Endodermal cell (in vitro differentiated cells): Measurements from ENCODE around the gene ZFP69. TPM values are rescaled to one million over a fixed set of nuclear protein-coding genes. Genes with fewer than 3 reads are reported as not detected.

ENCODE experiments used
- DNase-seq: peaks from one replicate; pipeline ENCODE4 v3.0.0-alpha.2; 2017
- H3K27ac ChIP-seq: 2 replicates; pipeline ENCODE4 v1.5.1; 2013; ENCODE audit warnings: mild to moderate bottlenecking, low read depth, low read length, moderate library complexity
- H3K27me3 ChIP-seq: 2 replicates; pipeline ENCODE4 v1.6.1; 2013; ENCODE audit warnings: mild to moderate bottlenecking, low read length, moderate library complexity; ENCODE audit not compliant: insufficient read depth, control insufficient read depth, poor library complexity, severe bottlenecking
- H3K36me3 ChIP-seq: 2 replicates; pipeline ENCODE4 v1.7.0; 2013; ENCODE audit warnings: mild to moderate bottlenecking, low read length, moderate library complexity; ENCODE audit not compliant: control insufficient read depth, insufficient read depth
- H3K4me1 ChIP-seq: one replicate; pipeline ENCODE4 v1.7.0; 2013; ENCODE audit warnings: low read length; ENCODE audit not compliant: control insufficient read depth, insufficient read depth
- H3K4me3 ChIP-seq: 2 replicates; pipeline ENCODE4 v1.5.1; 2013; ENCODE audit warnings: mild to moderate bottlenecking, low read length, moderate library complexity
- H3K9ac ChIP-seq: 2 replicates; pipeline ENCODE4 v1.6.1; 2013; ENCODE audit warnings: mild to moderate bottlenecking, low read length, moderate library complexity; ENCODE audit not compliant: poor library complexity, severe bottlenecking; ENCODE audit errors: extremely low read depth
- H3K9me3 ChIP-seq: 2 replicates; pipeline ENCODE4 v1.6.1; 2013; ENCODE audit warnings: mild to moderate bottlenecking, low read length, moderate library complexity; ENCODE audit not compliant: control insufficient read depth
- H3K27ac Mint-ChIP-seq: 2 replicates; pipeline ENCODE4 v1.8.0; 2020; ENCODE audit warnings: mixed read lengths
- H3K27me3 Mint-ChIP-seq: 2 replicates; pipeline ENCODE4 v1.8.0; 2021; ENCODE audit warnings: mild to moderate bottlenecking, mixed read lengths; ENCODE audit not compliant: insufficient read depth
- H3K36me3 Mint-ChIP-seq: 2 replicates; pipeline ENCODE4 v1.8.0; 2020; ENCODE audit warnings: low read depth, mixed read lengths
- H3K4me1 Mint-ChIP-seq: 2 replicates; pipeline ENCODE4 v1.8.0; 2020; ENCODE audit warnings: mixed read lengths
- H3K4me3 Mint-ChIP-seq: 2 replicates; pipeline ENCODE4 v1.8.0; 2020; ENCODE audit warnings: mild to moderate bottlenecking, moderate library complexity, mixed read lengths
- H3K9me3 Mint-ChIP-seq: 2 replicates; pipeline ENCODE4 v1.8.0; 2020; ENCODE audit warnings: mild to moderate bottlenecking, mixed read lengths
- WGBS, 2 experiments: methylation state at CpG; one replicate each; pipeline versions ENCODE4 v1.1.5 to v1.1.7; 2013; ENCODE audit warnings: missing lambda C conversion rate in 2 of 2, mixed read lengths in 1 of 2; ENCODE audit not compliant: insufficient coverage in 1 of 2, insufficient read length in 1 of 2; 5-methylcytosine and 5-hydroxymethylcytosine counted together
- total RNA-seq, 2 donors: library from RNA; stranded (reverse); fragmentation: NEBNext Ultra II Directional in 1 of 2; extraction: Animal tissue kit (Norgen Biotek cat#: 25700) in 1 of 2; gene quantifications; 2 replicates in 1 of 2; 3 replicates in 1 of 2; pipeline ENCODE4 v1.2.1, GENCODE V29; 2021
- TF ChIP-seq, protein P1 (sequence below): fragments of 200-600 bp; sonication (generic); conservative IDR thresholded peaks from 2 replicates; pipeline ENCODE4 v1.5.0; 2021; ENCODE audit warnings: antibody characterized with exemption, mild to moderate bottlenecking

Gene ZFP69
- total RNA-seq, 2 donors from 2014 or later, result 4.9 to 6.0 TPM

DNA sequence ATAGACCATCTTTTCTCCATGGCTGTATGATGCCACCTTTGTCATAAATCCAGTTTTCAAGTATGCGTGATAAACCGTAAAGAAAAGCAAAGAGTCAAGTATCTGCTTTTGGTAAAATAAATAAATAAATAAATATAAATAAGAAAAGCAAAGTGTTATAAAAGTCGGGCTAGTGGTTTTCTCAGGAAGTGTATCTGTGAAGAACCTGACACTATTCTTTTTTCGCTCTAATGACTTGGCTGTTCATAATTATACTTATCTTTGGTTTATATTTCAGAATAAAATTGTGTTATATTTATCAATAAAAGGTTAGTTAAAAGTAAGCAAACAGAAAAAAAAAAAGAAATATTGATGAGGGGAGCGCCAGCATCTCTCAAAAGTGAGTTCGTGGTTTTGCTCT, 30.9 kb downstream of the ZFP69 start:
- Histone ChIP-seq H3K4me3 (peak overlapping the region; percentile 91), H3K9me3 (peaks cover 21% of the 10 kb centered on the region), H3K4me1 (no peaks in the 10 kb centered on the region), H3K27me3 (no peaks in the 10 kb centered on the region), H3K36me3 (peaks cover 11% of the 10 kb centered on the region), H3K27ac (no peak overlapping the region), H3K9ac (no peak overlapping the region)
- Mint-ChIP-seq H3K36me3 (peaks cover 40% of the 10 kb centered on the region), H3K27me3 (peaks cover 2% of the 10 kb centered on the region), H3K4me1 (peaks cover 7% of the 10 kb centered on the region), H3K9me3 (peaks cover 43% of the 10 kb centered on the region), H3K27ac (peak overlapping the region; percentile 48), H3K4me3 (peak overlapping the region; percentile 74)
- WGBS, 2 experiments, result 53 to 61% methylated on average over 2 to 4 of the region's 6 CpGs
- no peak for DNase-seq
- TF ChIP-seq, protein P1, sequence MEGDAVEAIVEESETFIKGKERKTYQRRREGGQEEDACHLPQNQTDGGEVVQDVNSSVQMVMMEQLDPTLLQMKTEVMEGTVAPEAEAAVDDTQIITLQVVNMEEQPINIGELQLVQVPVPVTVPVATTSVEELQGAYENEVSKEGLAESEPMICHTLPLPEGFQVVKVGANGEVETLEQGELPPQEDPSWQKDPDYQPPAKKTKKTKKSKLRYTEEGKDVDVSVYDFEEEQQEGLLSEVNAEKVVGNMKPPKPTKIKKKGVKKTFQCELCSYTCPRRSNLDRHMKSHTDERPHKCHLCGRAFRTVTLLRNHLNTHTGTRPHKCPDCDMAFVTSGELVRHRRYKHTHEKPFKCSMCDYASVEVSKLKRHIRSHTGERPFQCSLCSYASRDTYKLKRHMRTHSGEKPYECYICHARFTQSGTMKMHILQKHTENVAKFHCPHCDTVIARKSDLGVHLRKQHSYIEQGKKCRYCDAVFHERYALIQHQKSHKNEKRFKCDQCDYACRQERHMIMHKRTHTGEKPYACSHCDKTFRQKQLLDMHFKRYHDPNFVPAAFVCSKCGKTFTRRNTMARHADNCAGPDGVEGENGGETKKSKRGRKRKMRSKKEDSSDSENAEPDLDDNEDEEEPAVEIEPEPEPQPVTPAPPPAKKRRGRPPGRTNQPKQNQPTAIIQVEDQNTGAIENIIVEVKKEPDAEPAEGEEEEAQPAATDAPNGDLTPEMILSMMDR, result no peak

DNA sequence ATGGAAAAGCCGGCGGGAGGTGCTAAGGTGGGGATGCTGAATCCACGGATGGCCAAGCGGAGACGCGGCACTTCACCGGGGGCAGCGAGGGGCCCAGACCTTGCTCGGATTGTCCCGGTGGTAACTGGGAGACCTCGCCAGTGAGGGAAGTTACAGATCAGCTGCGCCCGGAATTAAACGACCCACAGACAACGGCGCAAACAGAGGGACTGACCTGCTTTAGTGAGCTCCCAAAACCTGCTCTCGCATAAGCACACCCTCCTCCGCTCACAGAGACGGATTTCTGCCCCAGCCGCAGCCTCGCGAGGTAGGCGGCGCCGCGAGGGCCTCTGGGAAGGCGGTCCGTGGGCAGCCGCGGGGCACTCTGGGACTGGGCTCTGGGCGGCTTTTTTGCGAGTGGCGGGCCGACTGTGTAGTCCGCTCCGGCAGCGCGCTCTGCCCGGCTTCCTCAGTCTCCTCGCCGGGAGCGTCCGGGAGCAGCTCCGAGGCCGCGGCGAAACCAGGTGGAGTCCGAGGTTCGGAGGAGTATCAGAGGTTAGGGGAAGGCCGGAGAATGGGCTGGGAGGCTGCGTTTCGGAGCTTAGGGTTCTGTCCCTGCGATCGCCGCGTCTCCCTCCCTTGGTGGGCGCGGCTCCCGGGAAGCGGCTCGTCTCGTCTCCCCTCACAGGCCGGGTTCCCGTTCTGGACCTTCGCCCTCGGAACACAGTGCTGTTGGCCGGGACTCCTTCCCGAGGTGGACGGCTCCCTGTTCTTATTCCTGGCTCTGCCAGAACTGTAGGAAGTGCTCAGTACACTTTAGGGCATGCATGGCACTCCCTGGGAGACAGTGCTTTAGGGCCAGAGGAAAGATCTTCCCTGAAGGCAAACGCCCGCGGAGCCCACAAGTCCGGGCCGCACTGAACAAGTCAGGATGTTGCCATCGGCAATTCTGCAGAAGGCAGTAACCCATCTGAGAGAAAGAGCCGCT, 31.6 kb downstream of the ZFP69 start, which contains the start of gene EXO5:
Gene EXO5, plus strand, starts transcription at position 393 of the 967 bp plus-strand sequence. CDS start 5,778 bp downstream, outside the sequence.
- H3K4me3 ChIP-seq, result peak within 1 kb of the TSS; percentile 91
- Mint-ChIP-seq H3K9me3 (peaks cover 38% of the 10 kb centered on the region), H3K4me1 (peaks cover 7% of the 10 kb centered on the region), H3K27me3 (peaks cover 2% of the 10 kb centered on the region), H3K4me3 (peak within 1 kb of the TSS; percentile 74), H3K27ac (peak within 1 kb of the TSS; percentile 48), H3K36me3 (peaks cover 37% of the 10 kb centered on the region)
- H3K36me3 ChIP-seq, result peaks cover 11% of the 10 kb centered on the region
- 2 to 5% methylated on average over 27 to 76 of the region's 76 CpGs for WGBS, 2 experiments
- peak within 1 kb of the TSS; percentile 23 for H3K9ac ChIP-seq
- H3K9me3 ChIP-seq, result peaks cover 19% of the 10 kb centered on the region
- peak; percentile 84 for DNase-seq
- no peaks in the 10 kb centered on the region for H3K4me1 ChIP-seq
- no peaks in the 10 kb centered on the region for H3K27me3 ChIP-seq
- TF ChIP-seq, protein P1, result no peak
- no peak within 1 kb of the TSS for H3K27ac ChIP-seq

DNA sequence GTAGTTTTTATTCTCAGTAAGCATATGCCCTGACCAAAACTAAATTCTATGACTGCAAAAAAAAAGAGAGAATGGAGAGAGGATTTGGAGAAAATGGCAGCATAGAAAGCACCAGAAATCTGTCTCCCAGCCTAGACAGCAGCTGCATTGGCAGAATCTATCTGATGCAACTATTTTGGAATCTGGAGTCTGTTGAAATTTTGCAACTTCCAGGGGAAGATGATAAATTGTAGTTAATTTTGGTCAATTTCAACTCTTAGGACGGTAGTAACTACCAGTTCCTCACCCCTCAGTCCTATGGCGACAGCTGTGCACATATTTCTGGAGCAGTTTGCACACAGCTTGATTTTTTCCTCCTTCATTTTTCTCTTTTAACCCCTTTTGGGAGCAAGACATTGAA, 42.4 kb downstream of the ZFP69 start:
- Histone ChIP-seq H3K4me3 (no peak overlapping the region), H3K36me3 (peaks cover 14% of the 10 kb centered on the region), H3K27me3 (no peaks in the 10 kb centered on the region), H3K9me3 (peaks cover 74% of the 10 kb centered on the region), H3K27ac (no peak overlapping the region), H3K9ac (no peak overlapping the region), H3K4me1 (no peaks in the 10 kb centered on the region)
- Mint-ChIP-seq H3K4me3 (no peak overlapping the region), H3K4me1 (no peaks in the 10 kb centered on the region), H3K27ac (no peak overlapping the region), H3K27me3 (no peaks in the 10 kb centered on the region), H3K9me3 (peaks cover 81% of the 10 kb centered on the region), H3K36me3 (peaks cover 27% of the 10 kb centered on the region)
- no peak for DNase-seq
- WGBS, 2 experiments, result 88 to 100% methylated on average over 1 to 2 of the region's 2 CpGs
- TF ChIP-seq, protein P1, result no peak
